Measurements from ENCODE around the gene NAPSA.

DNA sequence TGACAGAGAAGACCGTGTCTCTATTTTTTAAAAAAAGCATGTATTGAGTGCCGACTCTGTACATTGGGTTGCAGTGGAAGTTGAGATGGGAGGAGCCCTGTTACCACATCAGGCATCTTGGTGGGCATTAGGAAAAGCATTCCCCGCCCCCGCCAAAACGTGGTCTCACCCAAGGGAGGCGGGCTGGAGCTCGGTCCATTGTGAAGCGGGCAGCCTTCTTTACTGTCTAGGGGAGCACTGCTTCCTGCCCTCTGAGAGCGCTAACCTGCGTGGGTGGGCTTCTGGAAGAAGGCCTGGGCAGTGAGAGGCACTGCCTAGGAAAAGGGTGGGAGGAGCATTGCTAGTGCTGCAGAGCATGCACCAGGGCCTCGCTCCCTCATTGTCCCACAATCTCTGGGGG lies 14.7 kb upstream of the NAPSA start:
- TF ChIP-seq CTCF (IDR thresholded peaks at IDR 0.05): no peak
- no peak for TF ChIP-seq POLR2A (IDR thresholded peaks at IDR 0.05)

Measured in right lobe of liver (tissue), 4 donors.